Psoas muscle (tissue), 8 donors: ENCODE measurements around the gene LCE2D. TPM values are rescaled to one million over a fixed set of nuclear protein-coding genes. Genes with fewer than 3 reads are reported as not detected.

Source experiments
- ATAC-seq, 4 donors: fragments of 200-7000 bp; cut with Tn5 transposase; one replicate each; pipeline ENCODE4 v1.9.1; 2020; ENCODE audit warnings: moderate library complexity in 3 of 4, mild to moderate bottlenecking in 2 of 4
- DNase-seq, 2 donors: peaks; one replicate each; pipeline ENCODE4 v3.0.0-alpha.2; 2020
- H3K27ac ChIP-seq: fragments of 200-600 bp; one replicate; pipeline ENCODE4 v1.8.0; 2022
- H3K27me3 ChIP-seq, 3 donors: fragments of 200-600 bp in 1 of 3; one replicate each; pipeline versions ENCODE4 v1.6.1 to v1.8.0; 2013 to 2022; ENCODE audit warnings: low read length in 2 of 3, mild to moderate bottlenecking in 2 of 3, moderate library complexity in 1 of 3; ENCODE audit not compliant: insufficient read depth in 3 of 3
- H3K36me3 ChIP-seq, 2 donors: fragments of 200-600 bp in 1 of 2; one replicate each; pipeline versions ENCODE4 v1.6.1 to v1.8.0; 2013 to 2022; ENCODE audit warnings: low read depth in 1 of 2, mild to moderate bottlenecking in 1 of 2, moderate library complexity in 1 of 2; ENCODE audit not compliant: insufficient read depth in 1 of 2
- H3K4me1 ChIP-seq: fragments of 200-600 bp; one replicate; pipeline ENCODE4 v1.8.0; 2022
- H3K4me3 ChIP-seq: fragments of 200-600 bp; one replicate; pipeline ENCODE4 v1.8.0; 2022; ENCODE audit warnings: mild to moderate bottlenecking
- H3K9me3 ChIP-seq: fragments of 200-600 bp; one replicate; pipeline ENCODE4 v1.8.0; 2022
- CTCF ChIP-seq: fragments of 200-600 bp; IDR thresholded peaks from one replicate; pipeline ENCODE4 v1.8.0; 2022; ENCODE audit warnings: antibody characterized with exemption
- WGBS, 3 donors: extraction: QIAGEN DNeasy Blood & Tissue Kit; methylation state at CpG; one replicate each; pipeline versions ENCODE4 v1.1.6 to v1.1.7; 2013; 5-methylcytosine and 5-hydroxymethylcytosine counted together
- intact Hi-C, 2 donors: fragments of 100-400 bp; cut with DNase I; formaldehyde crosslinking; loops; one replicate each; pipeline versions ENCODE4 v1.11.0 to v1.14.2; 2022
- polyA plus RNA-seq, 3 donors: library from polyadenylated mRNA; stranded (reverse); fragments of 200-250 nt; gene quantifications; one replicate each; pipeline ENCODE4 v1.2.3, GENCODE V29; 2013
- total RNA-seq, 4 donors: library from RNA; stranded (reverse); fragmentation: NEBNext Ultra II Directional in 2 of 4; extraction: Animal tissue kit (Norgen Biotek cat#: 25700) in 2 of 4; gene quantifications; one replicate each; pipeline versions ENCODE4 v1.2.1 to v1.2.4, GENCODE V29; 2021 to 2023
- donor health status: healthy with polysubstance abuse.
- donor health status: DM: no; HTN: no; CAD: no; lungs with moderate emphysema.
- donor health status: Bipolar disorder and iron deficiency.
- donor health status: healthy.
- donor health status: DM: yes; HTN: yes; CAD: no.
- donor health status: DM: no; HTN: no; CAD: no.
- donor health status: DM: no; HTN: no; CAD: no.
- donor health status: DM: yes; HTN: yes; CAD: no.

The LCE2D gene
- total and polyA plus RNA-seq, 7 donors, result not detected

- Histone ChIP-seq H3K27ac (no peak overlapping the region), H3K36me3 (no peaks in the 10 kb centered on the region), H3K9me3 (no peaks in the 10 kb centered on the region), H3K4me1 (no peaks in the 10 kb centered on the region), H3K27me3 (no peaks in the 10 kb centered on the region), H3K4me3 (no peak overlapping the region)
- WGBS, 3 donors, result 32 to 46% (median 36%) methylated on average over 3 of the region's 3 CpGs
- intact Hi-C loops, result no loop called here
- no peak for ATAC-seq
- no peak for TF ChIP-seq CTCF
- DNase-seq, result no peak
These were observed 18.0 kb upstream of the LCE2D start for GRCh38 chr1:152645146-152645545.

DNA sequence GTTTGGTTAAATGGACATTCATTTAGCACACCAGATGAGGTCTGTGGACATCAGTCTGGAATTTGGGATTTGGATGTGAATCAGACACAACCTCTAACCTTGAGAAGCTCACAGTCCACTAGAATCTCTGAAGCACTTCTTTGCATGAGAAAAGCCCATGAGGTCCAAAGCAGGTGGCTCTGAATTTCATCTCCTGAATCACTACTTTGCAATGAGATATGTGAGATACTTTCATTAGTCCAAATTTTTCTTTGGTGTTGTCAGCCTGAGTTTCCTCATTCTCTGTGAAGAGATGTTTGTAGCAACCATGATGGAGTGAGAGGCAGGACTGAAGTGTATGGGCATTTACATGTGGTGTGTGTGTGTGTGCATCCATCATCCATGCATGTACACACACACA is 16.5 kb upstream of the LCE2D start:
- DNase-seq, result no peak
- intact Hi-C loops, result no loop called here
- H3K36me3 ChIP-seq, result no peaks in the 10 kb centered on the region
- TF ChIP-seq CTCF, result no peak
- ATAC-seq, result no peak
- no peaks in the 10 kb centered on the region for H3K9me3 ChIP-seq
- no peaks in the 10 kb centered on the region for H3K27me3 ChIP-seq
- H3K4me1 ChIP-seq, result no peaks in the 10 kb centered on the region
- no peak overlapping the region for H3K4me3 ChIP-seq
- no peak overlapping the region for H3K27ac ChIP-seq

GRCh38 chr1:152654110-152654509 is 9.1 kb upstream of the LCE2D start:
- 29 to 32% (median 31%) methylated on average over 10 of the region's 10 CpGs for WGBS, 3 donors
- Histone ChIP-seq H3K27me3 (peaks cover 0 to 3% (median 0%) of the 10 kb centered on the region in 3 donors), H3K27ac (no peak overlapping the region), H3K9me3 (no peaks in the 10 kb centered on the region), H3K4me3 (no peak overlapping the region), H3K4me1 (no peaks in the 10 kb centered on the region), H3K36me3 (no peaks in the 10 kb centered on the region)
- intact Hi-C loops, result no loop called here
- peak; percentile 21 for TF ChIP-seq CTCF
- DNase-seq (no peak), ATAC-seq (no peak)

DNA sequence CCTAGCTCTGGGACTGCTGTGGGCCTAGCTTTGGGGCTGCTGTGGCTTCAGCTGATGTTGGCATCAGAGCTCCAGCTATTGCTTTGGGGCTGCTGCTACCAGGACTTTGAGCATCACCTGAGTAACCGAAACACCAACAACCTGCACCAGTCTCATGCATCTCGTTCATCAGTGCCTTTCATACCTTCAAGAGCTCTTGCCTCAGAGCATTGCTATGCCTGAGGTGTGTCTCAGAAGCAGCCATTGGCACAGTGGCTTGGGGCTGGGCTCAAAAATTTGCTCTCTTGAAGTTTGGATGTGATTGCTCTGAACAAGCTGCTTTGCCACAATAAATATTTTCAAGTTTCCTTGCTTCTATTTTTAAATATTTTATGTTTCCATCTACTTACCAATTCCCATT is 6.7 kb upstream of the LCE2D start:
- intact Hi-C loops, result no loop called here

More for the DNA sequence above, 6.7 kb upstream of the LCE2D start:
- Histone ChIP-seq H3K27ac (no peak overlapping the region), H3K4me3 (no peak overlapping the region), H3K27me3 (peaks cover 0 to 3% (median 0%) of the 10 kb centered on the region in 3 donors), H3K4me1 (no peaks in the 10 kb centered on the region), H3K9me3 (no peaks in the 10 kb centered on the region), H3K36me3 (no peaks in the 10 kb centered on the region)
- ATAC-seq, result no peak
- 62 to 77% (median 66%) methylated on average over 2 of the region's 2 CpGs for whole genome bisulfite sequencing, 3 donors
- TF ChIP-seq CTCF, result no peak
- no peak for DNase-seq
